Gastroesophageal sphincter (tissue), 4 donors: ENCODE results near the gene TPPP. TPM values are rescaled to one million over a fixed set of nuclear protein-coding genes. Genes with fewer than 3 reads are reported as not detected.
"Not testable (repeated sequence)": the region's sequence is repeated elsewhere in the genome, so short reads cannot be mapped to it uniquely, and the experiment has no call there.

Source experiments
- ATAC-seq: fragments of 150-250 bp; one replicate; pipeline ENCODE4 v1.9.1; 2016; ENCODE audit warnings: mild to moderate bottlenecking, moderate library complexity
- H3K27ac ChIP-seq, 4 donors: fragments of 200-600 bp; sonication (generic) in 3 of 4; 1 replicate in 3 of 4; 2 replicates in 1 of 4; pipeline ENCODE4 v1.5.1; 2016 to 2019
- H3K27me3 ChIP-seq: fragments of 200-600 bp; sonication (generic); one replicate; pipeline ENCODE4 v1.5.1; 2019
- H3K36me3 ChIP-seq, 2 donors: fragments of 200-600 bp; sonication (generic); one replicate each; pipeline ENCODE4 v1.5.1; 2019; ENCODE audit warnings: control low read depth in 1 of 2
- H3K4me1 ChIP-seq, 3 donors: fragments of 200-600 bp; sonication (generic); 1 replicate in 2 of 3; 2 replicates in 1 of 3; pipeline ENCODE4 v1.5.1; 2016 to 2019; ENCODE audit warnings: control low read depth in 2 of 3
- H3K4me3 ChIP-seq, 2 donors: fragments of 200-600 bp; sonication (generic); one replicate each; pipeline ENCODE4 v1.5.1; 2019; ENCODE audit warnings: mild to moderate bottlenecking in 1 of 2, moderate library complexity in 1 of 2
- H3K9me3 ChIP-seq, 3 donors: fragments of 200-600 bp; sonication (generic); one replicate each; pipeline ENCODE4 v1.5.1; 2017 to 2019; ENCODE audit warnings: control low read depth in 2 of 3
- CTCF ChIP-seq, 4 experiments: fragments of 200-600 bp in 2 of 4; fragments of 450-650 bp in 2 of 4; sonication (generic) in 1 of 4; IDR thresholded peaks; one replicate each; pipeline ENCODE4 v1.5.1; 2017 to 2019; ENCODE audit warnings: antibody characterized with exemption in 4 of 4, mild to moderate bottlenecking in 2 of 4, moderate library complexity in 2 of 4
- EP300 ChIP-seq: sonication (generic); formaldehyde crosslinking; IDR thresholded peaks from one replicate; pipeline ENCODE4 v1.6.1; 2017; ENCODE audit warnings: antibody characterized with exemption, mild to moderate bottlenecking
- POLR2A ChIP-seq, 2 donors: fragments of 450-650 bp; IDR thresholded peaks; one replicate each; pipeline ENCODE4 v1.6.1; 2017; ENCODE audit warnings: antibody characterized with exemption in 2 of 2, mild to moderate bottlenecking in 2 of 2, moderate library complexity in 1 of 2
- POLR2AphosphoS5 ChIP-seq: sonication (generic); formaldehyde crosslinking; IDR thresholded peaks from one replicate; pipeline ENCODE4 v1.6.1; 2017; ENCODE audit warnings: antibody characterized with exemption
- WGBS, 2 donors: methylation state at CpG; one replicate each; pipeline ENCODE4 v1.1.5; 2018; ENCODE audit warnings: low coverage in 1 of 2; 5-methylcytosine and 5-hydroxymethylcytosine counted together
- total RNA-seq, 4 donors: library from RNA; depleted of rRNA; stranded (reverse); fragments of >200 nt; gene quantifications; one replicate each; pipeline ENCODE4 v1.1.0, GENCODE V29; 2016

TPPP gene
- total RNA-seq, 4 donors from 2014 or later, result 13.3 to 42.8 (median 32.0) TPM

DNA sequence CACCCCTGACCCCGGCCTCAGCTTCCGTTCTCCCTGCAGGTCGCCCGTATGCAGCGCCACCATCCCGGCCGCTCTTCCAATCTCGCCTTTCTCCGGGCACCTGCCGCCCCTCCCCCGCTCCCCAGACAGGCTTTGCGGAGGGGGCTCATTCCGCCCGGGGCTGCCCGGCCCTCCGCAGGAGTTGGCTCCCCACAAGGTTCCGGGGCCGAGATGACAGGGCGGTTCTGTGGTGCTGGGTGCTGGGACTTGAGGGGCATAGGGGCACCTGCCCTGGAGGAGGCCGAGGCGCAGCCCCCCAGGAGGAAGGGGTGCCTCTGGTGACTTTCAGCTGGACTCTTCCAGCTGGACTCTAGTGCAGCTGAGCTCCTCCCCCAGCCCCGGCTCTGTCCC is 885 bp upstream of the TPPP start:
- WGBS, 2 donors, result no CpG with 5 or more reads among the region's 22 CpGs

GRCh38 chr5:692529-693041 is 567 bp downstream of the TPPP start:
- H3K4me3 ChIP-seq, result peak overlapping the region; percentile 66 to 69
- not testable (repeated sequence) for H3K36me3 ChIP-seq, H3K9me3 ChIP-seq, H3K4me1 ChIP-seq, H3K27me3 ChIP-seq, ATAC-seq
- H3K27ac ChIP-seq, result peak overlapping the region; percentile 78 to 90 (median 89)
- WGBS, 2 donors, result no CpG with 5 or more reads among the region's 41 CpGs

More for the DNA sequence above, 885 bp upstream of the TPPP start:
- H3K27me3 ChIP-seq, H3K36me3 ChIP-seq, H3K4me1 ChIP-seq, ATAC-seq: not testable (repeated sequence)
- peaks cover 0 to 16% (median 0%) of the 10 kb centered on the region in 3 donors for H3K9me3 ChIP-seq
- H3K27ac ChIP-seq, result peak overlapping the region in 3 of 4 donors; percentile 89 to 90 (median 89)
- H3K4me3 ChIP-seq, result peak overlapping the region; percentile 69 to 85

GRCh38 chr5:691817-692528 is 1.2 kb downstream of the TPPP start:
- Histone ChIP-seq H3K36me3 (no peaks in the 10 kb centered on the region), H3K27ac (peak overlapping the region; percentile 78 to 90 (median 89)), H3K4me1 (no peaks in the 10 kb centered on the region), H3K4me3 (peak overlapping the region; percentile 66 to 69), H3K9me3 (no peaks in the 10 kb centered on the region), H3K27me3 (no peaks in the 10 kb centered on the region)
- WGBS, 2 donors, result no CpG with 5 or more reads among the region's 2 CpGs
- no peak for TF ChIP-seq EP300
- TF ChIP-seq POLR2AphosphoS5, result no peak
- no peak for TF ChIP-seq POLR2A (IDR thresholded peaks at IDR 0.05)
- no peak for TF ChIP-seq CTCF (IDR thresholded peaks at IDR 0.05)
- ATAC-seq, result no peak

DNA sequence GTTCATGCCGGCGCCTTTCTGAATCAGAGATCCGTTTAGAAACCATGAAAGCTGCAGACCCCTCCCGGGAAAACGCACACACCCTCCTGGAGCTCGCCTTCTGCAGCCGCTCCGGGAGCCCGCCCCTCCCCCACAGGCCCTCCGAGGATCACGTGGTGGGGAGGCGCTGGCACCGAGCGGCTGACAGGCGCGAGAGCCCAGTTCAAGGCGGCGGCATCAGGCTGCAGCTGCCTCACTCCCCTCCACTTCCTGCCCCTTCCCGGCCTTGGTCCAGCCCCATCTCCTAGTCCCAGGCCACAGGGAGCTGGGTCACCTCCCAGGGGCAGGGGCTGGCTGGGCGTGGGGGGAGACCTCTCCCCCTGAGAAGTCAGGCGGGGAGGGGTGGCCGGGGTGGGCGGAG is 2.1 kb downstream of the TPPP start:
- H3K4me1 ChIP-seq, H3K36me3 ChIP-seq, H3K9me3 ChIP-seq, H3K27me3 ChIP-seq: not testable (repeated sequence)
- Histone ChIP-seq H3K27ac (peak overlapping the region in 2 of 4 donors; percentile 89), H3K4me3 (peak overlapping the region in 1 of 2 donors; percentile 24)
- WGBS, 2 donors, result no CpG with 5 or more reads among the region's 23 CpGs
- peak; percentile 60 for ATAC-seq

- WGBS, 2 donors, result no CpG with 5 or more reads among the region's 12 CpGs
- H3K4me1 ChIP-seq, H3K4me3 ChIP-seq, H3K27ac ChIP-seq, H3K36me3 ChIP-seq, H3K9me3 ChIP-seq, H3K27me3 ChIP-seq: not testable (repeated sequence)
- peak; percentile 7 for ATAC-seq
These were observed 2.9 kb downstream of the TPPP start for GRCh38 chr5:690293-690692.

- Histone ChIP-seq H3K27ac (peak overlapping the region in 1 of 4 donors; percentile 43), H3K4me1 (peaks cover 0 to 25% (median 18%) of the 10 kb centered on the region in 3 donors)
- not testable (repeated sequence) for H3K9me3 ChIP-seq, ATAC-seq, H3K4me3 ChIP-seq, H3K27me3 ChIP-seq, H3K36me3 ChIP-seq
- no CpG with 5 or more reads among the region's 30 CpGs for WGBS, 2 donors
These were observed 4.7 kb downstream of the TPPP start for GRCh38 chr5:688348-689010.

DNA sequence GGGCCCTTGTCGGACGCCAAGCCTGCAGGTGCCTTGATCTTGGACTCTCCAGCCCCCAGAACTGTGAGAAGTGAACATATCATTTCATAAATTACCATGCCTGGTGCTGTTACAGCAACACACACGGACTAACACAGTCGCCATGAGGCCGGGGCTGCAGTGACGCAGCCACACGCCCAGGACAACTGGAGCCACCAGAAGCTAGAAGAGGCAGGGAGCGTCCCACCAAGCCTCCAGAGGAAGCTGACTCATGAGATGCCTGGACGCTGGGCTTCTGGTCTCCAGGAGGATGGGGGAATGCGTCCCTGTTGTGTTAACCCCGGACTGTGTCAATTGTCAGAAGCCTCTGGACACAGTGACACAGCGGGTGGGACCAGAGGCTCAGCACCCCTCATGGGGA is 6.2 kb downstream of the TPPP start:
- WGBS, 2 donors, result no CpG with 5 or more reads among the region's 12 CpGs
- not testable (repeated sequence) for ATAC-seq, H3K27me3 ChIP-seq, H3K4me3 ChIP-seq, H3K27ac ChIP-seq, H3K36me3 ChIP-seq, H3K9me3 ChIP-seq
- H3K4me1 ChIP-seq, result peaks cover 0 to 40% (median 23%) of the 10 kb centered on the region in 3 donors

DNA sequence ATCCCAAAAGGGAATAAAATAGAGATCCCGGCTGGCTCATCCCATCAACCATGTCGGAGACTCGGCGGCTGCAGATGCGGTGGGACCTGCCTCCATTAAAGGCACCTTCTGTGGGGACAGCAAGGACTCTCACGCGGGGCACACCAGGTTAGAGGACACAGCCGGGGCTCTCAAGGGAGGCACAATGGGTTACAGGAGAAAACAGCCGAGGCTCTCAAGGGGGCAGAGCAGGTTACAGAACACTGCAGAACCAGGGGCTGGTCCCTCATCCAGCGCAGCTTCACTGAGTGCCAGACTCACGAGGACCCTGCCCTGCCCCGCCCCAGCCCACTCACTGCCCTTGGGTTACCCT is 7.0 kb downstream of the TPPP start:
- H3K4me3 ChIP-seq, result not testable (repeated sequence)
- peaks cover 0 to 47% (median 23%) of the 10 kb centered on the region in 3 donors for H3K4me1 ChIP-seq
- WGBS, 2 donors, result 100% methylated on average over 3 of the region's 12 CpGs; no CpG with 5 or more reads in 1 of the 2 donors

More for the DNA sequence above, 7.0 kb downstream of the TPPP start:
- not testable (repeated sequence) for H3K9me3 ChIP-seq, H3K36me3 ChIP-seq, H3K27me3 ChIP-seq, ATAC-seq
- peak overlapping the region in 1 of 4 donors; percentile 72 for H3K27ac ChIP-seq
